Esophagus muscularis mucosa (tissue), 4 donors: ENCODE measurements around the gene SHC2.

Source experiments
- EP300 ChIP-seq: sonication (generic); formaldehyde crosslinking; IDR thresholded peaks from one replicate; pipeline ENCODE4 v1.6.1; 2017; ENCODE audit warnings: antibody characterized with exemption
- POLR2A ChIP-seq: fragments of 450-650 bp; IDR thresholded peaks from one replicate; pipeline ENCODE4 v1.6.1; 2017; ENCODE audit warnings: antibody characterized with exemption, moderate library complexity, mild to moderate bottlenecking, low read depth
- TF ChIP-seq, protein P1 (sequence below), 3 experiments: fragments of 200-600 bp in 2 of 3; fragments of 450-650 bp in 1 of 3; sonication (generic) in 2 of 3; IDR thresholded peaks; one replicate each; pipeline ENCODE4 v1.5.1; 2017 to 2019; ENCODE audit warnings: antibody characterized with exemption in 3 of 3, mild to moderate bottlenecking in 2 of 3, moderate library complexity in 1 of 3

DNA sequence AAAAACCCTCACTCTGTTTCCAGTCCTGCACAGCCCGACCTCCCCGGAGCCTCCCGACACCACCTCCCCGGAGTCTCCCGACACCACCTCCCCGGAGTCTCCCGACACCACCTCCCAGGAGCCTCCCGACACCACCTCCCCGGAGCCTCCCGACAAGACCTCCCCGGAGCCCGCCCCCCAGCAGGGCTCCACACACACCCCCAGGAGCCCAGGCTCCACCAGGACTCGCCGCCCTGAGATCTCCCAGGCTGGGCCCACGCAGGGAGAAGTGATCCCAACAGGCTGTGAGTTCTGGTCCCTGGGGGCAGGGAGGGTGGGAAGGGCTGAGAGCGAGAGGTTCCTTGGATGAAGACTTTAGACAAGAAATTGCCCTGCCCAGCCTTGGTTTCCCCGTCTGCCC is 40.8 kb upstream of the SHC2 start:
- TF ChIP-seq, protein P1, sequence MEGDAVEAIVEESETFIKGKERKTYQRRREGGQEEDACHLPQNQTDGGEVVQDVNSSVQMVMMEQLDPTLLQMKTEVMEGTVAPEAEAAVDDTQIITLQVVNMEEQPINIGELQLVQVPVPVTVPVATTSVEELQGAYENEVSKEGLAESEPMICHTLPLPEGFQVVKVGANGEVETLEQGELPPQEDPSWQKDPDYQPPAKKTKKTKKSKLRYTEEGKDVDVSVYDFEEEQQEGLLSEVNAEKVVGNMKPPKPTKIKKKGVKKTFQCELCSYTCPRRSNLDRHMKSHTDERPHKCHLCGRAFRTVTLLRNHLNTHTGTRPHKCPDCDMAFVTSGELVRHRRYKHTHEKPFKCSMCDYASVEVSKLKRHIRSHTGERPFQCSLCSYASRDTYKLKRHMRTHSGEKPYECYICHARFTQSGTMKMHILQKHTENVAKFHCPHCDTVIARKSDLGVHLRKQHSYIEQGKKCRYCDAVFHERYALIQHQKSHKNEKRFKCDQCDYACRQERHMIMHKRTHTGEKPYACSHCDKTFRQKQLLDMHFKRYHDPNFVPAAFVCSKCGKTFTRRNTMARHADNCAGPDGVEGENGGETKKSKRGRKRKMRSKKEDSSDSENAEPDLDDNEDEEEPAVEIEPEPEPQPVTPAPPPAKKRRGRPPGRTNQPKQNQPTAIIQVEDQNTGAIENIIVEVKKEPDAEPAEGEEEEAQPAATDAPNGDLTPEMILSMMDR (IDR thresholded peaks at IDR 0.05), result no peak
- no peak for TF ChIP-seq EP300
- no peak for TF ChIP-seq POLR2A
